ENCODE data around the gene DUOXA1. TPM values are rescaled to one million over a fixed set of nuclear protein-coding genes. Genes with fewer than 3 reads are reported as not detected.

Gene DUOXA1
- total RNA-seq, 3 donors from 2014 or later: 0.80 to 3.3 (median 1.0) TPM

- Histone ChIP-seq H3K4me3 (peak overlapping the region in 2 of 3 donors; percentile 11 to 51), H3K27ac (no peak overlapping the region), H3K36me3 (no peaks in the 10 kb centered on the region), H3K27me3 (peaks cover 2 to 38% of the 10 kb centered on the region in 2 donors), H3K4me1 (no peaks in the 10 kb centered on the region), H3K9me3 (no peaks in the 10 kb centered on the region)
- no peak for DNase-seq (ENCODE audit: low spot score in 2 of 2)
- no peak for TF ChIP-seq POLR2A (IDR thresholded peaks at IDR 0.05)
- intact Hi-C loops (cut with DNase I; ENCODE audit: low total_unique reads): no loop called here
Measured at GRCh38 chr15:45134682-45135604, 5.3 kb upstream of the DUOXA1 start.

- no peaks in the 10 kb centered on the region for H3K4me1 ChIP-seq
- H3K4me3 ChIP-seq: no peak overlapping the region
- no peak overlapping the region for H3K27ac ChIP-seq
- DNase-seq (ENCODE audit: low spot score in 2 of 2): no peak
- no peak for TF ChIP-seq CTCF (IDR thresholded peaks at IDR 0.05)
- no peak for TF ChIP-seq POLR2AphosphoS5 (IDR thresholded peaks at IDR 0.05)
- TF ChIP-seq POLR2A (IDR thresholded peaks at IDR 0.05): no peak
- peaks cover 8 to 47% of the 10 kb centered on the region in 2 donors for H3K27me3 ChIP-seq
- H3K9me3 ChIP-seq: no peaks in the 10 kb centered on the region
- intact Hi-C loops (cut with DNase I; ENCODE audit: low total_unique reads): no loop called here
- no peaks in the 10 kb centered on the region for H3K36me3 ChIP-seq
Measured at GRCh38 chr15:45134046-45134445, 4.4 kb upstream of the DUOXA1 start.

GRCh38 chr15:45133561-45133920 lies 3.9 kb upstream of the DUOXA1 start:
- Histone ChIP-seq H3K4me3 (no peak overlapping the region), H3K4me1 (no peaks in the 10 kb centered on the region), H3K27me3 (peaks cover 8 to 52% of the 10 kb centered on the region in 2 donors), H3K27ac (no peak overlapping the region), H3K9me3 (no peaks in the 10 kb centered on the region), H3K36me3 (no peaks in the 10 kb centered on the region)
- TF ChIP-seq POLR2A (IDR thresholded peaks at IDR 0.05) (no peak), CTCF (IDR thresholded peaks at IDR 0.05) (no peak), POLR2AphosphoS5 (IDR thresholded peaks at IDR 0.05) (no peak)
- intact Hi-C loops (cut with DNase I; ENCODE audit: low total_unique reads): no loop called here
- no peak for DNase-seq (ENCODE audit: low spot score in 2 of 2)

GRCh38 chr15:45132844-45133560 lies 3.3 kb upstream of the DUOXA1 start:
- TF ChIP-seq POLR2A (IDR thresholded peaks at IDR 0.05): no peak
- TF ChIP-seq CTCF (IDR thresholded peaks at IDR 0.05): no peak
- TF ChIP-seq POLR2AphosphoS5 (IDR thresholded peaks at IDR 0.05): no peak
- peaks cover 8 to 55% of the 10 kb centered on the region in 2 donors for H3K27me3 ChIP-seq
- H3K4me3 ChIP-seq: no peak overlapping the region
- no peaks in the 10 kb centered on the region for H3K4me1 ChIP-seq
- DNase-seq (ENCODE audit: low spot score in 2 of 2): no peak
- H3K9me3 ChIP-seq: no peaks in the 10 kb centered on the region
- no peak overlapping the region for H3K27ac ChIP-seq
- intact Hi-C loops (cut with DNase I; ENCODE audit: low total_unique reads): no loop called here
- H3K36me3 ChIP-seq: no peaks in the 10 kb centered on the region

- no peak for DNase-seq (ENCODE audit: low spot score in 2 of 2)
- peaks cover 8 to 55% of the 10 kb centered on the region in 2 donors for H3K27me3 ChIP-seq
- H3K27ac ChIP-seq: no peak overlapping the region
- no peaks in the 10 kb centered on the region for H3K36me3 ChIP-seq
- no peaks in the 10 kb centered on the region for H3K9me3 ChIP-seq
- no peak overlapping the region for H3K4me3 ChIP-seq
- intact Hi-C loops (cut with DNase I; ENCODE audit: low total_unique reads): no loop called here
- no peaks in the 10 kb centered on the region for H3K4me1 ChIP-seq
- TF ChIP-seq POLR2AphosphoS5 (IDR thresholded peaks at IDR 0.05) (no peak), POLR2A (IDR thresholded peaks at IDR 0.05) (no peak), CTCF (IDR thresholded peaks at IDR 0.05) (no peak)
Measured at GRCh38 chr15:45131510-45131909, 1.8 kb upstream of the DUOXA1 start.

All from breast epithelium (tissue), 4 donors.